Right renal pelvis (tissue), 4 donors: Measurements from ENCODE around the gene LGALS16. TPM values are rescaled to one million over a fixed set of nuclear protein-coding genes. Genes with fewer than 3 reads are reported as not detected.

ENCODE experiments used
- polyA plus RNA-seq, 4 donors: library from polyadenylated mRNA; unstranded; fragments of 120-200 nt; gene quantifications; one replicate each; pipeline ENCODE4 v1.2.1, GENCODE V29; 2013; ENCODE audit not compliant: insufficient read length in 4 of 4

Gene LGALS16
- polyA plus RNA-seq, 4 donors: not detected

Other genes with a start within 250 kb of the LGALS16 start
- 10 to 100 TPM; 20.3 to 59.1 (median 38.2) TPM for gene ZFP36, start 249.1 kb upstream of the LGALS16 start, polyA plus RNA-seq
- 10 to 100 TPM; 62.9 to 89.6 (median 84.1) TPM for gene PLEKHG2, start 243.2 kb upstream of the LGALS16 start, polyA plus RNA-seq
- gene RPS16, start 220.0 kb upstream of the LGALS16 start, polyA plus RNA-seq: 1,000 to 10,000 TPM; 1,088 to 1,343 (median 1,270) TPM
- 100 to 1,000 TPM; 124 to 139 (median 138) TPM for gene SUPT5H, start 210.3 kb upstream of the LGALS16 start, polyA plus RNA-seq
- 10 to 100 TPM; 69.7 to 81.3 (median 73.9) TPM for gene TIMM50, start 175.1 kb upstream of the LGALS16 start, polyA plus RNA-seq
- under 1 TPM; 0.48 to 0.78 (median 0.65) TPM for gene DLL3, start 157.0 kb upstream of the LGALS16 start, polyA plus RNA-seq
- gene SELENOV, start 140.8 kb upstream of the LGALS16 start, polyA plus RNA-seq: 1 to 10 TPM; 4.0 to 8.3 (median 6.2) TPM
- 1 to 10 TPM; 3.7 to 5.1 (median 4.3) TPM for gene EID2B, start 123.1 kb upstream of the LGALS16 start, polyA plus RNA-seq
- 10 to 100 TPM; 20.7 to 25.4 (median 22.6) TPM for gene EID2, start 115.8 kb upstream of the LGALS16 start, polyA plus RNA-seq
- not detected for gene LGALS13, start 53.4 kb upstream of the LGALS16 start, polyA plus RNA-seq
- not detected for gene LGALS14, start 48.6 kb downstream of the LGALS16 start, polyA plus RNA-seq
- 1 to 10 TPM; 1.2 to 4.2 (median 1.7) TPM for gene CLC, start 82.1 kb downstream of the LGALS16 start, polyA plus RNA-seq
- gene LEUTX, start 122.9 kb downstream of the LGALS16 start, polyA plus RNA-seq: not detected
- 10 to 100 TPM; 33.1 to 39.8 (median 36.8) TPM for gene DYRK1B, start 178.2 kb downstream of the LGALS16 start, polyA plus RNA-seq
- 100 to 1,000 TPM; 308 to 340 (median 323) TPM for gene FBL, start 190.5 kb downstream of the LGALS16 start, polyA plus RNA-seq